ENCODE data around the gene RAB35. TPM values are rescaled to one million over a fixed set of nuclear protein-coding genes. Genes with fewer than 3 reads are reported as not detected.

Gene RAB35
- total RNA-seq, 6 donors from 2014 or later: 14.2 to 63.1 (median 23.2) TPM

GRCh38 chr12:120100630-120101029, 15.9 kb downstream of the RAB35 start:
- ATAC-seq (ENCODE audit: low FRiP score in 2 of 2): peak in 1 of 2 donors; percentile 38
- DNase-seq: no peak
- Histone ChIP-seq H3K36me3 (peaks cover 7 to 97% (median 80%) of the 10 kb centered on the region in 4 donors), H3K4me3 (no peak overlapping the region), H3K9me3 (no peaks in the 10 kb centered on the region), H3K27ac (peak overlapping the region in 2 of 4 donors; percentile 19 to 24), H3K27me3 (no peaks in the 10 kb centered on the region), H3K4me1 (peaks cover 21 to 29% (median 25%) of the 10 kb centered on the region in 4 donors)
- TF ChIP-seq, protein P1, sequence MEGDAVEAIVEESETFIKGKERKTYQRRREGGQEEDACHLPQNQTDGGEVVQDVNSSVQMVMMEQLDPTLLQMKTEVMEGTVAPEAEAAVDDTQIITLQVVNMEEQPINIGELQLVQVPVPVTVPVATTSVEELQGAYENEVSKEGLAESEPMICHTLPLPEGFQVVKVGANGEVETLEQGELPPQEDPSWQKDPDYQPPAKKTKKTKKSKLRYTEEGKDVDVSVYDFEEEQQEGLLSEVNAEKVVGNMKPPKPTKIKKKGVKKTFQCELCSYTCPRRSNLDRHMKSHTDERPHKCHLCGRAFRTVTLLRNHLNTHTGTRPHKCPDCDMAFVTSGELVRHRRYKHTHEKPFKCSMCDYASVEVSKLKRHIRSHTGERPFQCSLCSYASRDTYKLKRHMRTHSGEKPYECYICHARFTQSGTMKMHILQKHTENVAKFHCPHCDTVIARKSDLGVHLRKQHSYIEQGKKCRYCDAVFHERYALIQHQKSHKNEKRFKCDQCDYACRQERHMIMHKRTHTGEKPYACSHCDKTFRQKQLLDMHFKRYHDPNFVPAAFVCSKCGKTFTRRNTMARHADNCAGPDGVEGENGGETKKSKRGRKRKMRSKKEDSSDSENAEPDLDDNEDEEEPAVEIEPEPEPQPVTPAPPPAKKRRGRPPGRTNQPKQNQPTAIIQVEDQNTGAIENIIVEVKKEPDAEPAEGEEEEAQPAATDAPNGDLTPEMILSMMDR (IDR thresholded peaks at IDR 0.05): no peak
- TF ChIP-seq POLR2A (IDR thresholded peaks at IDR 0.05) (no peak), EP300 (IDR thresholded peaks at IDR 0.05) (no peak), POLR2AphosphoS5 (IDR thresholded peaks at IDR 0.05) (no peak)
- 67 to 77% methylated on average over 7 to 20 of the region's 21 CpGs for WGBS, 2 donors

DNA sequence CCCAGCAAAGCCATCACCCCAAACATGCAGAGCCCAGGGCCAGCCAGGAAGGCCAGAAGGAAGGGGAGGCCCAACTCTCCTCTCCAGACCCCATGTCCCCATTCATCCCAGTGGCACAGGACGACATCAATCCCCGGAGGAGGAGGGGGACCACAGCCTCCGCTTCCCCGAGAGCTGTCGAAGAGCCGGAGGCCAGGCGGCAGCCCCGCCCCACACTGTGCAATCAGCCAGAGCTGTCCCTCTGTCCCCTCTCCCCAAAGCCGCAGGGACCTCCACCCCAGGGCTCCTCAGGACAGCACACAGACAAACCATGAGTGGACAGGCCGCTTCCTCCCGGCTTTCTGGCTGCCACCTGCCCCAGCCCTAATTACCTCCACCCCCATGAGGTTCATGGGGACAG, 16.8 kb downstream of the RAB35 start:
- WGBS, 2 donors: 94 to 96% methylated on average over 7 to 11 of the region's 11 CpGs
- Histone ChIP-seq H3K9me3 (no peaks in the 10 kb centered on the region), H3K36me3 (peaks cover 7 to 95% (median 81%) of the 10 kb centered on the region in 4 donors), H3K4me3 (no peak overlapping the region), H3K27me3 (no peaks in the 10 kb centered on the region), H3K27ac (no peak overlapping the region), H3K4me1 (peaks cover 21 to 29% (median 25%) of the 10 kb centered on the region in 4 donors)
- TF ChIP-seq, protein P1 (IDR thresholded peaks at IDR 0.05): no peak
- TF ChIP-seq EP300 (IDR thresholded peaks at IDR 0.05) (no peak), POLR2A (IDR thresholded peaks at IDR 0.05) (no peak)
- DNase-seq (no peak), ATAC-seq (ENCODE audit: low FRiP score in 2 of 2) (no peak)

GRCh38 chr12:120098756-120099470, 17.6 kb downstream of the RAB35 start:
- Histone ChIP-seq H3K4me1 (peaks cover 21 to 29% (median 25%) of the 10 kb centered on the region in 4 donors), H3K27ac (no peak overlapping the region), H3K36me3 (peaks cover 5 to 95% (median 81%) of the 10 kb centered on the region in 4 donors), H3K4me3 (no peak overlapping the region), H3K9me3 (no peaks in the 10 kb centered on the region), H3K27me3 (no peaks in the 10 kb centered on the region)
- DNase-seq (no peak), ATAC-seq (ENCODE audit: low FRiP score in 2 of 2) (no peak)
- TF ChIP-seq POLR2A (IDR thresholded peaks at IDR 0.05) (no peak), POLR2AphosphoS5 (IDR thresholded peaks at IDR 0.05) (no peak), EP300 (IDR thresholded peaks at IDR 0.05) (no peak)
- TF ChIP-seq, protein P1 (IDR thresholded peaks at IDR 0.05): no peak
- 95 to 96% methylated on average over 25 to 33 of the region's 36 CpGs for WGBS, 2 donors

DNA sequence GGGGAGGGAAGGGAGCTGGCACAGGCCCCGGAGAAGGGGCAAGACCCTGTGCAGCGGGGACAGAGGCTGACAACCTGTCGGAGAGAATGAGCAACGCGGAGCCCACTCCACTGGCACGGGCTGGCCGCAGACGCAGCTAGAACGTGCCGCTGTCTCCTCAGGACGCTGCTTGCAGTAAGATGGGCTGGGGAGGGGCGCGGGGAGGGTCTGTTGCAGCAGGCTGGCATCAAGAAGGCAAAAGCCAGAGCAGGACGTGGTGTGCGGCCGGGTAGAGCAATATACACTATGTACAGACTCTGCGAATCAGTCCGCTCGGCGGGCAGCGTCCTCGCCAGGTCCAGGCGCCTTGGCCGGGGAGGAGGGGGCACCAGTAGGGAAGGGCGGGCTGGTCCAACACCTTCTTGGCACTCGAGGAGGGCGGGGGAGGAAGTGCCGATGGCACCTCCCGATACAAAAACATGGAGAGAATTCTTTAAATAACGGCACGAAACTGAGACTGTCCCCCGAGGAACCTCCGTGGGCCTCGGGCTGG, 19.8 kb downstream of the RAB35 start:
- H3K36me3 ChIP-seq: peaks cover 5 to 93% (median 71%) of the 10 kb centered on the region in 4 donors
- WGBS, 2 donors: 92 to 93% methylated on average over 32 to 34 of the region's 34 CpGs

More for the DNA sequence above, 19.8 kb downstream of the RAB35 start:
- DNase-seq (no peak), ATAC-seq (ENCODE audit: low FRiP score in 2 of 2) (no peak)
- no peak for TF ChIP-seq POLR2A (IDR thresholded peaks at IDR 0.05)
- TF ChIP-seq POLR2AphosphoS5 (IDR thresholded peaks at IDR 0.05): no peak
- no peak for TF ChIP-seq EP300 (IDR thresholded peaks at IDR 0.05)
- TF ChIP-seq, protein P1 (IDR thresholded peaks at IDR 0.05): no peak
- Histone ChIP-seq H3K4me3 (no peak overlapping the region), H3K9me3 (no peaks in the 10 kb centered on the region), H3K4me1 (peaks cover 12 to 14% (median 13%) of the 10 kb centered on the region in 4 donors), H3K27ac (no peak overlapping the region), H3K27me3 (no peaks in the 10 kb centered on the region)
